ENCODE measurements around the gene PHF2. TPM values are rescaled to one million over a fixed set of nuclear protein-coding genes. Genes with fewer than 3 reads are reported as not detected.

The PHF2 gene
- total and polyA plus RNA-seq, 2 experiments from 2014 or later = 4.6 to 16.5 TPM

DNA sequence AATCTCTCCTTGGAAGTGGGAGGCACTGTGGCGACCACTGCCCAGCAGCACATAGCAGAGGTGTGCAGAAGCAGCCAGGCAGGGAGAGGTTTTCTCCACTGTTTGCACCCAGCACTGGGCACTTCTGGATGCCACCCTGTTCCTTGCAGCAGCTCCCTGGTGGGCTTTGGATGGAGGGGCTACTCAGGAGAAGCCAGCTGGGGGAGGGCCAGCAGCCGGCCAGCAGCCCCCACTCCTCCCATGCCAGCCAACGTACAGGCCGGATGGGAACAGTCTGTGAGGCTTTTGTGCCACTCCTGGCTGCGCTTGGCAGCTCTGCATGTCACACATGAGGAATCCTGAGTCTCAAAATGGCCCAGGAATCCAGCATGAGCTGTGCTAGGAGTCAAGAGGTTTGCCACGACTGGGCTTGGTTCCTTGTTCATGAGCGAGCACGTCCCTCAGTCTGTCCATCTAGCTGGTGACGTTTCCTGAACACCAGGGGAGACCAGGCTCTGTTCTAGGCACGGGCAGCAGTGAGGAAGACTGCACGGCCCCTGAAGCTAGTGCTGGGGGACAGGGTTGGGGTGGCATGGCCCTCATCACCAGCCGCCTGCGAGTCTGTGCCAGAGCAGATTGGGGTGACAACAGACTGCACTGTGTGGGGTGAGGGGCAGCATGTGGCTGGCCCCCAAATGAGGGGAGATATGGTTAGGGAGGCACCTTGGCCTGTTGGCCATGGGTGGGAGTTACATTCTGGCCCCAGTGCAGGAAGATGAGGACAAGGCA lies 10.1 kb downstream of the PHF2 start:
- Histone ChIP-seq H3K9me3 (ENCODE audit: low read depth) (no peaks in the 10 kb centered on the region), H3K27ac (no peak overlapping the region), H3F3A (ENCODE audit: insufficient read depth) (no peaks in the 10 kb centered on the region), H3K4me1 (ENCODE audit: insufficient read depth) (no peaks in the 10 kb centered on the region), H3K4me2 (ENCODE audit: unreplicated experiment) (no peak overlapping the region), H3K36me3 (ENCODE audit: low read depth) (no peaks in the 10 kb centered on the region), H3K9me2 (ENCODE audit: insufficient read depth) (no peaks in the 10 kb centered on the region), H2AFZ (no peak overlapping the region), H3K27me3 (replicated peaks; ENCODE audit: insufficient read depth) (no peaks in the 10 kb centered on the region), H4K20me1 (ENCODE audit: insufficient read depth) (no peaks in the 10 kb centered on the region; the same call in 1 of the 2 replicates), H3K9ac (no peak overlapping the region), H3K79me2 (ENCODE audit: insufficient read depth) (peaks cover 99% of the 10 kb centered on the region), H3K4me3 (no peak overlapping the region)
- peak; percentile 18 for DNase-seq
- WGBS, 2 experiments (ENCODE audit: low coverage in 1 of 2, low lambda C conversion rate in 2 of 2, missing lambda C conversion rate in 2 of 2) = 47 to 48% methylated on average over 13 of the region's 13 CpGs
- no peak for TF ChIP-seq EZH2phosphoT487 (IDR thresholded peaks at IDR 0.05; ENCODE audit: insufficient read depth, low read depth)
- no peak for TF ChIP-seq EZH2 (IDR thresholded peaks at IDR 0.05; ENCODE audit: insufficient read depth, poor library complexity, severe bottlenecking)
- in situ Hi-C loops (cut with MboI) = no loop called here

- Histone ChIP-seq H3K9me3 (ENCODE audit: low read depth) (no peaks in the 10 kb centered on the region), H3K4me3 (no peak overlapping the region), H4K20me1 (ENCODE audit: insufficient read depth) (no peaks in the 10 kb centered on the region; the same call in 1 of the 2 replicates), H3K27me3 (replicated peaks; ENCODE audit: insufficient read depth) (no peaks in the 10 kb centered on the region), H3K4me1 (ENCODE audit: insufficient read depth) (no peaks in the 10 kb centered on the region), H3F3A (ENCODE audit: insufficient read depth) (no peaks in the 10 kb centered on the region), H3K36me3 (ENCODE audit: low read depth) (no peaks in the 10 kb centered on the region), H3K9me2 (ENCODE audit: insufficient read depth) (no peaks in the 10 kb centered on the region), H3K4me2 (ENCODE audit: unreplicated experiment) (no peak overlapping the region), H3K9ac (no peak overlapping the region), H3K79me2 (ENCODE audit: insufficient read depth) (peaks cover 99% of the 10 kb centered on the region), H2AFZ (no peak overlapping the region), H3K27ac (no peak overlapping the region)
- in situ Hi-C loops (cut with MboI) = no loop called here
- DNase-seq = no peak
- 86 to 100% methylated on average over 4 to 7 of the region's 7 CpGs for WGBS, 2 experiments (ENCODE audit: low coverage in 1 of 2, low lambda C conversion rate in 2 of 2, missing lambda C conversion rate in 2 of 2)
- no peak for TF ChIP-seq EZH2phosphoT487 (IDR thresholded peaks at IDR 0.05; ENCODE audit: insufficient read depth, low read depth)
- TF ChIP-seq EZH2 (IDR thresholded peaks at IDR 0.05; ENCODE audit: insufficient read depth, poor library complexity, severe bottlenecking) = no peak
These were observed 10.9 kb downstream of the PHF2 start for GRCh38 chr9:93587284-93587650.

GRCh38 chr9:93587651-93588347 lies 11.4 kb downstream of the PHF2 start:
- no peak overlapping the region for H3K4me3 ChIP-seq
- H2AFZ ChIP-seq = no peak overlapping the region
- no peak for DNase-seq
- in situ Hi-C loops (cut with MboI) = no loop called here
- H3K9me2 ChIP-seq (ENCODE audit: insufficient read depth) = no peaks in the 10 kb centered on the region
- no peaks in the 10 kb centered on the region for H3K4me1 ChIP-seq (ENCODE audit: insufficient read depth)
- H3F3A ChIP-seq (ENCODE audit: insufficient read depth) = no peaks in the 10 kb centered on the region
- H4K20me1 ChIP-seq (ENCODE audit: insufficient read depth) = no peaks in the 10 kb centered on the region
- H3K27me3 ChIP-seq (replicated peaks; ENCODE audit: insufficient read depth) = no peaks in the 10 kb centered on the region
- peaks cover 99% of the 10 kb centered on the region for H3K79me2 ChIP-seq (ENCODE audit: insufficient read depth)
- WGBS, 2 experiments (ENCODE audit: low coverage in 1 of 2, low lambda C conversion rate in 2 of 2, missing lambda C conversion rate in 2 of 2) = 93 to 94% methylated on average over 11 of the region's 11 CpGs
- no peak overlapping the region for H3K4me2 ChIP-seq (ENCODE audit: unreplicated experiment)
- no peak overlapping the region for H3K9ac ChIP-seq
- TF ChIP-seq EZH2 (IDR thresholded peaks at IDR 0.05; ENCODE audit: insufficient read depth, poor library complexity, severe bottlenecking) (no peak), EZH2phosphoT487 (IDR thresholded peaks at IDR 0.05; ENCODE audit: insufficient read depth, low read depth) (no peak)
- H3K27ac ChIP-seq = no peak overlapping the region
- no peaks in the 10 kb centered on the region for H3K36me3 ChIP-seq (ENCODE audit: low read depth)
- H3K9me3 ChIP-seq (ENCODE audit: low read depth) = no peaks in the 10 kb centered on the region

DNA sequence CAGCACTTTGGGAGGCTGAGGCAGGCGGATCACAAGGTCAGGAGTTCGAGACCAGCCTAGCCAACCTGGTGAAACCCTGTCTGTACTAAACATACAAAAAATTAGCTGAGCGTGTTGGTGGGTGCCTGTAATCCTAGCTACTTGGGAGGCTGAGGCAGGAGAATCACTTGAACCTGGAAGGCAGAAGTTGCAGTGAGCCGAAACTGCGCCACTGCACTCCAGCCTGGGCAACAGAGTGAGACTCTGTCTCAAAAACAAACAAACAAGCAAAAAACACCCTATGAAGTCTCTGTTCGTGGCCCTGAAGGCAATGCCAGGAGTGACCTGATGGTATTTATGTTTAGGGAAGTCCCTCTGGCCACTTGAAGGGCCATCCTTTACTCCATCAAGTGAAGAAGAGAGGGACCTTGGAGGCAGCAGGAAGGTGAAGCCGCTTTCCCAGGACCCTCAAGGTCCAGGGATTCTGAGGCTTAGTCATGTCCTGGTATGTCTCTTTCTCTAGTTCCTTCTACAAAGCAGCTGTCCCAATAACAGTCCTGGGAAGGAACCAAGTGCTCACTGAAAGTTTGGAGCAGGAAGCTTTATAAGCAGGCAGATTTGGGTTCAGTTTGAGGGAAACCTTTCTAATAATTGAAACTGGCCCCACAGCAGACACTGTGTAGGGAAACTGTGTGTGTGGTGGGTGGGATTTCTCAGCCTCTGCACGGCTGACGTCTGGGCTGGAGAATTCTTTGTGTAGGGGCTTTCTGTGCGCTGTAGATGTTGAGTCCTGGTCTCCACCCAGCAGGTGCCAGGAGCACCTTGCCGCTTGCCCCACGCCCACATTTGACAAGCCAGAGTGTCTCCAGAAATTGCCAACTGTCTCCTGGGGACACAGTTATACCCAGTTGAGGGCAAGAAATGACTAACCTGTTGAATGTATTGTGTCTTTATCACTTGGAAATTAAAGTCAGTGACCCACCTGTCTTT lies 12.5 kb downstream of the PHF2 start:
- no peak overlapping the region for H2AFZ ChIP-seq

More for the DNA sequence above, 12.5 kb downstream of the PHF2 start:
- Histone ChIP-seq H3K36me3 (ENCODE audit: low read depth) (no peaks in the 10 kb centered on the region), H3K27ac (no peak overlapping the region), H4K20me1 (ENCODE audit: insufficient read depth) (no peaks in the 10 kb centered on the region), H3K9me2 (ENCODE audit: insufficient read depth) (no peaks in the 10 kb centered on the region), H3K4me2 (ENCODE audit: unreplicated experiment) (no peak overlapping the region), H3K9me3 (ENCODE audit: low read depth) (no peaks in the 10 kb centered on the region), H3F3A (ENCODE audit: insufficient read depth) (no peaks in the 10 kb centered on the region), H3K79me2 (ENCODE audit: insufficient read depth) (peaks cover 99% of the 10 kb centered on the region), H3K27me3 (replicated peaks; ENCODE audit: insufficient read depth) (no peaks in the 10 kb centered on the region), H3K9ac (no peak overlapping the region), H3K4me3 (no peak overlapping the region), H3K4me1 (ENCODE audit: insufficient read depth) (peaks cover 3% of the 10 kb centered on the region; the same call in 1 of the 2 replicates)
- in situ Hi-C loops (cut with MboI) = no loop called here
- TF ChIP-seq EZH2 (IDR thresholded peaks at IDR 0.05; ENCODE audit: insufficient read depth, poor library complexity, severe bottlenecking) = no peak
- WGBS, 2 experiments (ENCODE audit: low coverage in 1 of 2, low lambda C conversion rate in 2 of 2, missing lambda C conversion rate in 2 of 2) = 72 to 79% methylated on average over 12 of the region's 12 CpGs
- DNase-seq = peak; percentile 36
